Left lung (tissue), 10 donors: ENCODE results near the gene ECE1. TPM values are rescaled to one million over a fixed set of nuclear protein-coding genes. Genes with fewer than 3 reads are reported as not detected.

Experiments
- ATAC-seq: fragments of 200-7000 bp; cut with Tn5 transposase; one replicate; pipeline ENCODE4 v1.9.1; 2020; ENCODE audit warnings: moderate library complexity
- DNase-seq, 4 donors: peaks; one replicate each; pipeline ENCODE4 v3.0.0-alpha.2; 2013 to 2020
- H3K27ac ChIP-seq, 2 donors: fragments of 200-600 bp; sonication (generic) in 1 of 2; one replicate each; pipeline versions ENCODE4 v1.5.0 to v1.8.0; 2020 to 2021
- H3K27me3 ChIP-seq, 2 donors: fragments of 200-600 bp; sonication (generic) in 1 of 2; one replicate each; pipeline versions ENCODE4 v1.5.0 to v1.8.0; 2020 to 2021
- H3K36me3 ChIP-seq, 2 donors: fragments of 200-600 bp; sonication (generic) in 1 of 2; one replicate each; pipeline versions ENCODE4 v1.5.0 to v1.8.0; 2020 to 2021
- H3K4me1 ChIP-seq, 2 donors: fragments of 200-600 bp; one replicate each; pipeline ENCODE4 v1.8.0; 2021
- H3K4me3 ChIP-seq, 2 donors: fragments of 200-600 bp; sonication (generic) in 1 of 2; one replicate each; pipeline versions ENCODE4 v1.5.0 to v1.8.0; 2020 to 2021; ENCODE audit warnings: mild to moderate bottlenecking in 1 of 2
- H3K9me3 ChIP-seq, 2 donors: fragments of 200-600 bp; sonication (generic) in 1 of 2; one replicate each; pipeline versions ENCODE4 v1.5.0 to v1.8.0; 2020 to 2021
- CTCF ChIP-seq, 2 donors: fragments of 200-600 bp; sonication (generic) in 1 of 2; IDR thresholded peaks; one replicate each; pipeline versions ENCODE4 v1.5.0 to v1.8.0; 2021; ENCODE audit warnings: antibody characterized with exemption in 2 of 2
- intact Hi-C, 2 donors: fragments of 100-400 bp; cut with DNase I; formaldehyde crosslinking; loops; one replicate each; pipeline versions ENCODE4 v1.11.2 to v1.14.2; 2022
- polyA plus RNA-seq, 6 donors: library from polyadenylated mRNA; unstranded; fragments of 120-200 nt; gene quantifications; one replicate each; pipeline ENCODE4 v1.2.1, GENCODE V29; 2013; ENCODE audit not compliant: insufficient read length in 6 of 6
- total RNA-seq, 2 donors: library from RNA; stranded (reverse); fragmentation: NEBNext Ultra II Directional; extraction: Animal tissue kit (Norgen Biotek cat#: 25700); gene quantifications; one replicate each; pipeline ENCODE4 v1.2.1, GENCODE V29; 2021
- donor health status: DM: no; HTN: yes; CAD: no.
- donor health status: DM: no; HTN: no; CAD: no.

ECE1 gene
- total and polyA plus RNA-seq, 8 donors: 76.7 to 107 (median 83.3) TPM

GRCh38 chr1:21325231-21325718 is 35.0 kb upstream of the ECE1 start:
- ATAC-seq (no peak), DNase-seq (peak in 1 of 4 donors; percentile 56)
- Histone ChIP-seq H3K27ac (peak overlapping the region; percentile 86 to 92), H3K27me3 (no peaks in the 10 kb centered on the region), H3K4me3 (no peak overlapping the region), H3K36me3 (no peaks in the 10 kb centered on the region), H3K9me3 (no peaks in the 10 kb centered on the region), H3K4me1 (peaks cover 35 to 90% of the 10 kb centered on the region in 2 donors)
- no peak for TF ChIP-seq CTCF (IDR thresholded peaks at IDR 0.05)
- intact Hi-C loops: no loop called here

GRCh38 chr1:21324368-21325141 is 34.3 kb upstream of the ECE1 start:
- TF ChIP-seq CTCF (IDR thresholded peaks at IDR 0.05): no peak
- intact Hi-C loops: no loop called here
- peak overlapping the region; percentile 86 to 92 for H3K27ac ChIP-seq
- no peaks in the 10 kb centered on the region for H3K27me3 ChIP-seq
- peak in 3 of 4 donors; percentile 67 to 92 (median 88) for DNase-seq
- peak; percentile 85 for ATAC-seq
- peaks cover 39 to 90% of the 10 kb centered on the region in 2 donors for H3K4me1 ChIP-seq
- no peaks in the 10 kb centered on the region for H3K36me3 ChIP-seq
- H3K9me3 ChIP-seq: no peaks in the 10 kb centered on the region
- H3K4me3 ChIP-seq: no peak overlapping the region

GRCh38 chr1:21323091-21323490 is 32.8 kb upstream of the ECE1 start:
- no peak for TF ChIP-seq CTCF (IDR thresholded peaks at IDR 0.05)
- intact Hi-C loops: no loop called here
- Histone ChIP-seq H3K27ac (peak overlapping the region; percentile 86 to 92), H3K36me3 (no peaks in the 10 kb centered on the region), H3K4me3 (no peak overlapping the region), H3K4me1 (peaks cover 53 to 95% of the 10 kb centered on the region in 2 donors), H3K27me3 (no peaks in the 10 kb centered on the region), H3K9me3 (no peaks in the 10 kb centered on the region)
- no peak for ATAC-seq
- no peak for DNase-seq

- Histone ChIP-seq H3K36me3 (no peaks in the 10 kb centered on the region), H3K4me1 (peaks cover 57 to 99% of the 10 kb centered on the region in 2 donors), H3K4me3 (no peak overlapping the region), H3K27ac (peak overlapping the region; percentile 86 to 92), H3K27me3 (no peaks in the 10 kb centered on the region), H3K9me3 (no peaks in the 10 kb centered on the region)
- intact Hi-C loops: no loop called here
- no peak for TF ChIP-seq CTCF (IDR thresholded peaks at IDR 0.05)
- DNase-seq (no peak), ATAC-seq (no peak)
These were observed 32.4 kb upstream of the ECE1 start for GRCh38 chr1:21322681-21323016.

- no peaks in the 10 kb centered on the region for H3K9me3 ChIP-seq
- intact Hi-C loops: no loop called here
- H3K4me3 ChIP-seq: no peak overlapping the region
- H3K4me1 ChIP-seq: peaks cover 63 to 99% of the 10 kb centered on the region in 2 donors
- DNase-seq: no peak
- no peaks in the 10 kb centered on the region for H3K27me3 ChIP-seq
- no peak for ATAC-seq
- H3K27ac ChIP-seq: peak overlapping the region; percentile 86 to 92
- TF ChIP-seq CTCF (IDR thresholded peaks at IDR 0.05): no peak
- H3K36me3 ChIP-seq: no peaks in the 10 kb centered on the region
These were observed 31.9 kb upstream of the ECE1 start for GRCh38 chr1:21321963-21322680.
